Esophagus (tissue), 2 donors: ENCODE measurements around the gene PIAS4. TPM values are rescaled to one million over a fixed set of nuclear protein-coding genes. Genes with fewer than 3 reads are reported as not detected.
A peak's percentile ranks its signal among the peaks of the same experiment; 100 is the strongest.

Source experiments
- H3K27ac ChIP-seq, 2 donors: one replicate each; pipeline ENCODE4 v1.5.1; 2013; ENCODE audit warnings: low read depth in 2 of 2, mild to moderate bottlenecking in 2 of 2, inconsistent platforms in 1 of 2, low read length in 1 of 2, moderate library complexity in 1 of 2
- H3K27me3 ChIP-seq, 2 donors: one replicate each; pipeline ENCODE4 v1.6.1; 2013; ENCODE audit warnings: low read length in 2 of 2, control low read depth in 1 of 2, mild to moderate bottlenecking in 1 of 2; ENCODE audit not compliant: insufficient read depth in 2 of 2, control insufficient read depth in 1 of 2
- H3K36me3 ChIP-seq, 2 donors: one replicate each; pipeline ENCODE4 v1.6.1; 2013; ENCODE audit warnings: low read length in 1 of 2; ENCODE audit not compliant: control insufficient read depth in 2 of 2, insufficient read depth in 2 of 2
- H3K4me1 ChIP-seq, 2 donors: one replicate each; pipeline ENCODE4 v1.6.1; 2013; ENCODE audit warnings: low read length in 1 of 2; ENCODE audit not compliant: control insufficient read depth in 2 of 2, insufficient read depth in 2 of 2
- H3K4me3 ChIP-seq, 2 donors: one replicate each; pipeline ENCODE4 v1.5.1; 2013; ENCODE audit warnings: low read length in 2 of 2, mild to moderate bottlenecking in 2 of 2, low read depth in 1 of 2, moderate library complexity in 1 of 2
- H3K9me3 ChIP-seq, 2 donors: one replicate each; pipeline ENCODE4 v1.6.1; 2013; ENCODE audit warnings: mild to moderate bottlenecking in 2 of 2, low read depth in 1 of 2, low read length in 1 of 2, moderate library complexity in 1 of 2; ENCODE audit not compliant: control insufficient read depth in 2 of 2, insufficient read depth in 1 of 2
- WGBS, 2 donors: extraction: QIAGEN DNeasy Blood & Tissue Kit; methylation state at CpG; one replicate each; pipeline ENCODE4 v1.1.7; 2013; 5-methylcytosine and 5-hydroxymethylcytosine counted together
- polyA plus RNA-seq, 2 donors: library from polyadenylated mRNA; stranded (reverse); fragments of 200-250 nt; gene quantifications; one replicate each; pipeline ENCODE4 v1.2.3, GENCODE V29; 2013
- donor health status: healthy with polysubstance abuse.
- donor health status: Bipolar disorder and iron deficiency.

PIAS4 gene
- polyA plus RNA-seq, 2 donors, result 9.6 to 10.9 TPM

- peaks cover under 1 to 43% of the 10 kb centered on the region in 2 donors for H3K36me3 ChIP-seq
- peaks cover 0 to 2% of the 10 kb centered on the region in 2 donors for H3K9me3 ChIP-seq
- no peak overlapping the region for H3K4me3 ChIP-seq
- 75% methylated on average over 32 to 40 of the region's 40 CpGs for WGBS, 2 donors
- no peaks in the 10 kb centered on the region for H3K27me3 ChIP-seq
- H3K4me1 ChIP-seq, result peaks cover 5 to 9% of the 10 kb centered on the region in 2 donors
- no peak overlapping the region for H3K27ac ChIP-seq
Measured at GRCh38 chr19:4038661-4039423, 31.3 kb downstream of the PIAS4 start.

DNA sequence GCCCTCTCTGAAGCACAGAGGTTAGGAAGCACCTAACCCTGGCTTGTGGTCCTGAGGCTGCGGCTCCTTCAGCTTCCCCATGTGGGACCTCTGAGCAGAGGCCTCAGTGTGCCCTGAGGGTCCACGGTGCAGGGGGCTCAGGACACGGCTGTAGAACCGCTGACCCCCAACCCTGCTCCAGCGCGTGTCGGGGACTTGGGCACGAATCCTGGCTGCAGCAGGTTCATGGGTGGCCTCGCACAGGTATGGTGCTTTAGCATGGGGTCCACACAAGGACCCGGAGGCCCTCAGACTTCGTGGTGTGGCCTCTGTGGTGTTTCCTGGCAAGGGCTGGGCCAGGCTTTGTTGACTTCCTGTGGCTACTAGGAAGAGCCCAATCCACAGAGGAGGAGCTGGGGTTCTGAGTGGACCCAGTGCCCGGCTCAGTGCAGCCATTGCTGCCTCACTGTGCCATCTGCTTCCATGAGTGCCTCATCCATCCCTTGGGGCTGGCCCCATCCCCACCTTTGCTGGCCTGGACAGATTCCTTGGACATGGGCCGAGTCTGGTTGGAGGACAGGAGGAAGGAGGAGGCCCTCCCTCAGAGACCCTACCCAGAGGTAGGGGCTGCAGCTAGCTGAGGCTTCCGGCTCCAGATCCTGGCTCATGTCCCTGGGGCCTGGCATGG, 34.7 kb downstream of the PIAS4 start:
- Histone ChIP-seq H3K27me3 (no peaks in the 10 kb centered on the region), H3K36me3 (peaks cover 3 to 20% of the 10 kb centered on the region in 2 donors), H3K9me3 (no peaks in the 10 kb centered on the region), H3K4me1 (peaks cover 5 to 11% of the 10 kb centered on the region in 2 donors), H3K27ac (peak overlapping the region; percentile 52 to 68), H3K4me3 (no peak overlapping the region)
- WGBS, 2 donors, result 84 to 85% methylated on average over 14 of the region's 14 CpGs

DNA sequence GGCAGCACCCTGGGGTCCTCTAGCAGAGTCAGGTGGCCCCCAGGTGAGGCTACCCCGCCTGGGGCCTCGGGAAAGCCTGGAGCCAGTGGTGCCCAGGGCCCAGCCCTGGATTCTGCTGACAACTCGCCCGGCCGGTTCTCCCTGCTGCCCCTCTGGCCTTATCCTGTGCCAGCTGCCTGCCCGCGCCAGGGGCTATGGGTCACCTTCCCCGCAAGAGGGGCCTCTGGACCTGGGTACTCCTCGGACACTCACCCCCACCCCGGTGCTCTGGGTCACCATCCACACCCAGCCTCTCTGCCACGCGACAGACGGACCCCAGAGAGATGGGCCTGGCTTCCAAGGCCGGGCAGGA, 35.2 kb downstream of the PIAS4 start:
- Histone ChIP-seq H3K9me3 (no peaks in the 10 kb centered on the region), H3K4me1 (peaks cover 5 to 11% of the 10 kb centered on the region in 2 donors), H3K27ac (peak overlapping the region; percentile 52 to 68), H3K27me3 (no peaks in the 10 kb centered on the region), H3K36me3 (peaks cover 3 to 15% of the 10 kb centered on the region in 2 donors), H3K4me3 (no peak overlapping the region)
- 48 to 55% methylated on average over 14 of the region's 14 CpGs for WGBS, 2 donors

- H3K36me3 ChIP-seq, result peaks cover 3 to 20% of the 10 kb centered on the region in 2 donors
Measured at GRCh38 chr19:4043401-4043800, 35.9 kb downstream of the PIAS4 start.

GRCh38 chr19:4043966-4044715, 36.6 kb downstream of the PIAS4 start:
- no peak overlapping the region for H3K4me3 ChIP-seq
- WGBS, 2 donors, result 73 to 74% methylated on average over 30 to 31 of the region's 31 CpGs
- no peaks in the 10 kb centered on the region for H3K27me3 ChIP-seq
- H3K4me1 ChIP-seq, result peaks cover 5 to 11% of the 10 kb centered on the region in 2 donors
- H3K27ac ChIP-seq, result peak overlapping the region in 1 of 2 donors; percentile 5
- H3K36me3 ChIP-seq, result peaks cover 3 to 21% of the 10 kb centered on the region in 2 donors
- no peaks in the 10 kb centered on the region for H3K9me3 ChIP-seq

More at GRCh38 chr19:4043401-4043800, 35.9 kb downstream of the PIAS4 start:
- H3K27me3 ChIP-seq, result no peaks in the 10 kb centered on the region
- no peak overlapping the region for H3K4me3 ChIP-seq
- 68 to 70% methylated on average over 9 to 11 of the region's 11 CpGs for WGBS, 2 donors
- H3K27ac ChIP-seq, result peak overlapping the region in 1 of 2 donors; percentile 36
- no peaks in the 10 kb centered on the region for H3K9me3 ChIP-seq
- H3K4me1 ChIP-seq, result peaks cover 5 to 11% of the 10 kb centered on the region in 2 donors

- Histone ChIP-seq H3K27me3 (no peaks in the 10 kb centered on the region), H3K36me3 (peaks cover 3 to 28% of the 10 kb centered on the region in 2 donors), H3K27ac (no peak overlapping the region), H3K9me3 (no peaks in the 10 kb centered on the region), H3K4me1 (peaks cover 10 to 13% of the 10 kb centered on the region in 2 donors), H3K4me3 (no peak overlapping the region)
- 71 to 72% methylated on average over 21 of the region's 21 CpGs for WGBS, 2 donors
Measured at GRCh38 chr19:4044990-4045465, 37.5 kb downstream of the PIAS4 start.

GRCh38 chr19:4045597-4046361, 38.2 kb downstream of the PIAS4 start:
- peaks cover 3 to 26% of the 10 kb centered on the region in 2 donors for H3K36me3 ChIP-seq
- whole genome bisulfite sequencing, 2 donors, result 86 to 92% methylated on average over 32 of the region's 32 CpGs
- H3K4me3 ChIP-seq, result no peak overlapping the region
- H3K9me3 ChIP-seq, result no peaks in the 10 kb centered on the region
- H3K4me1 ChIP-seq, result peaks cover 12 to 13% of the 10 kb centered on the region in 2 donors
- no peaks in the 10 kb centered on the region for H3K27me3 ChIP-seq
- no peak overlapping the region for H3K27ac ChIP-seq

DNA sequence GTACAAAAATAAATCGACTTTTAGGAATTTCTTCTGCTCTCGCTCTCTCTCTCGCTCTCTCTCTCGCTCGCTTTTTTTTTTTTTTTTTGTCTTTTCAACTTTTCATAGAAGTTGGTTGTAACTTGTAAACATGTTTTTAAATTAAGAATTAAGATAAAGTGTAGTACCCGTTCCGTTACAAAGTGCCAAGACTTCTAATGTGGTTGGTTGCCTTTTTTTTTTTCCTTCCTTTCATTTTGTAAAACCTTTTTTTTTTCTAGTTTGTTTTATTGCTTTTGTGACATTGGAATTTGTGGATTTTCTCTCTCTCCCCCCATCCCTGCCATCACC, 38.8 kb downstream of the PIAS4 start:
- 82 to 83% methylated on average over 7 of the region's 7 CpGs for whole genome bisulfite sequencing, 2 donors

More for the DNA sequence above, 38.8 kb downstream of the PIAS4 start:
- Histone ChIP-seq H3K27ac (no peak overlapping the region), H3K27me3 (no peaks in the 10 kb centered on the region), H3K9me3 (no peaks in the 10 kb centered on the region), H3K4me3 (no peak overlapping the region), H3K4me1 (peaks cover 13 to 16% of the 10 kb centered on the region in 2 donors), H3K36me3 (peaks cover 3 to 29% of the 10 kb centered on the region in 2 donors)
